Measurements from ENCODE around the gene CAVIN4.

DNA sequence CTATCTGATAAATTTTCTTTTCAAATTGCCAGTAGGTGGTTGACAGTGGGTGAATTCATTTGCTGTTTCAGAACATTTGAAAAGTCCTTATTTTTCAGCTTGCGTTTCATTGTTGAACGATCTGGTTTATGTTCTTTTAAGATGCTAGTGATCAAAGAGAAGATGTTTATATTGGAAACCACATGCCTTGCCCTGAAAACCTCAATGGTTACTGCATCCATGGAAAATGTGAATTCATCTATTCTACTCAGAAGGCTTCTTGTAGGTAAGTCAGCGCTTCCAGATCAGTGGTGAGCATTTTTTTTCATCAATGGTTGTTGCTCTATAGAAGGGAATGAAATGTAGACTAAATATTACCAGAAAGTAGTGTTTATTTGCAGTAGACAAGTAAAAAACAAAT lies 16.6 kb upstream of the CAVIN4 start:
- TF ChIP-seq, protein P1, sequence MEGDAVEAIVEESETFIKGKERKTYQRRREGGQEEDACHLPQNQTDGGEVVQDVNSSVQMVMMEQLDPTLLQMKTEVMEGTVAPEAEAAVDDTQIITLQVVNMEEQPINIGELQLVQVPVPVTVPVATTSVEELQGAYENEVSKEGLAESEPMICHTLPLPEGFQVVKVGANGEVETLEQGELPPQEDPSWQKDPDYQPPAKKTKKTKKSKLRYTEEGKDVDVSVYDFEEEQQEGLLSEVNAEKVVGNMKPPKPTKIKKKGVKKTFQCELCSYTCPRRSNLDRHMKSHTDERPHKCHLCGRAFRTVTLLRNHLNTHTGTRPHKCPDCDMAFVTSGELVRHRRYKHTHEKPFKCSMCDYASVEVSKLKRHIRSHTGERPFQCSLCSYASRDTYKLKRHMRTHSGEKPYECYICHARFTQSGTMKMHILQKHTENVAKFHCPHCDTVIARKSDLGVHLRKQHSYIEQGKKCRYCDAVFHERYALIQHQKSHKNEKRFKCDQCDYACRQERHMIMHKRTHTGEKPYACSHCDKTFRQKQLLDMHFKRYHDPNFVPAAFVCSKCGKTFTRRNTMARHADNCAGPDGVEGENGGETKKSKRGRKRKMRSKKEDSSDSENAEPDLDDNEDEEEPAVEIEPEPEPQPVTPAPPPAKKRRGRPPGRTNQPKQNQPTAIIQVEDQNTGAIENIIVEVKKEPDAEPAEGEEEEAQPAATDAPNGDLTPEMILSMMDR (IDR thresholded peaks at IDR 0.05 in 2 of 3, conservative IDR thresholded peaks at IDR 0.05 in 1 of 3; ENCODE audit: borderline replicate concordance in 1 of 3, insufficient read depth in 1 of 3, low read depth in 2 of 3, low read length in 2 of 3) = no peak
- TF ChIP-seq RAD21 (IDR thresholded peaks at IDR 0.05; ENCODE audit: low read depth) = no peak
- TF ChIP-seq, protein P2, sequence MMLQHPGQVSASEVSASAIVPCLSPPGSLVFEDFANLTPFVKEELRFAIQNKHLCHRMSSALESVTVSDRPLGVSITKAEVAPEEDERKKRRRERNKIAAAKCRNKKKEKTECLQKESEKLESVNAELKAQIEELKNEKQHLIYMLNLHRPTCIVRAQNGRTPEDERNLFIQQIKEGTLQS (IDR thresholded peaks at IDR 0.05) = no peak
- TF ChIP-seq POLR2AphosphoS5 (IDR thresholded peaks at IDR 0.05; ENCODE audit: low read depth, low read length) = no peak

Data from HCT116 (cell line).